GM21447 (cell line): Measurements from ENCODE around the gene GRAMD1A.
"Not testable (repeated sequence)": the region's sequence is repeated elsewhere in the genome, so short reads cannot be mapped to it uniquely, and the experiment has no call there.

ENCODE experiments used
- ATAC-seq: cut with Tn5 transposase; IDR thresholded peaks from one replicate; pipeline ENCODE4 v1.9.1; 2021; ENCODE audit not compliant: unreplicated experiment

GRAMD1A gene

DNA sequence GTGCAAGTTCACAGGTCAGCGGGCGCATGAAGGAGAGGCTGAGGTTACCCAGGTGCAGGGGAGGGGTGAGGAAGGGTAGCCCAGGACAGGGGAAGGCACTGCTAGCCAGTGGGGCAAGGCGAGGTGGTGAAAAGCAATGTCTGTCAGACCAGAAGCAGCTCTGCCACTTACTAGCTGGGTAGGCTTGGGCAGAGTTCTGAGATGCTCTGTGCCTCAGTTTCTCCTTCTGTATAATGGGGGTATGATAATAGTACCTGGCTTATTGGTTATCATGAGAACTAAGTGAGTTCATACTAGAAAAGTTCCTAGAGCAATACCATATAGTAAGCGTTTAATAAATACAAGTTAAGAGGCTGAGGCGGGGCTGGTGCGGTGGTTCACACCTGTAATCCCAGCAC, 15.8 kb downstream of the GRAMD1A start:
- ATAC-seq: no peak

DNA sequence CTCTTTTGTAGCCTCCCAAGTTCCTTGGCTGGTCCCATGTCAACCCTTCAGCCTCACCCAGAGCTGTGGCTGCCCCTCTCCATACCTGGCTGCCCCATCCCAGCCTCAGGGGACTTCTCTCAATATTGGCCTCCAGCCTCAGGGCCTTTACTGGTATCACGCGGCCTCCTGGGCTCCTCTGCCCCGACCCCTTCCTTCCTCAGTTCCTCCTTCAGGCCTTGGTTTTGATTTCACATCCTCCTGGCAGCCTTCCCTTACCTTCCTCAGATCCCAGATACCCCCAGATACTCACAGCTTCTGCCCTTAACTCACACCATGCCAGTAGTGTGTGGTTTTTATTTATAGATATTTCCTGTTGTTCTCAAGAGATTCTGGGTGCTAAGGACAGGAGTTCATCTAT, 17.4 kb downstream of the GRAMD1A start:
- no peak for ATAC-seq

DNA sequence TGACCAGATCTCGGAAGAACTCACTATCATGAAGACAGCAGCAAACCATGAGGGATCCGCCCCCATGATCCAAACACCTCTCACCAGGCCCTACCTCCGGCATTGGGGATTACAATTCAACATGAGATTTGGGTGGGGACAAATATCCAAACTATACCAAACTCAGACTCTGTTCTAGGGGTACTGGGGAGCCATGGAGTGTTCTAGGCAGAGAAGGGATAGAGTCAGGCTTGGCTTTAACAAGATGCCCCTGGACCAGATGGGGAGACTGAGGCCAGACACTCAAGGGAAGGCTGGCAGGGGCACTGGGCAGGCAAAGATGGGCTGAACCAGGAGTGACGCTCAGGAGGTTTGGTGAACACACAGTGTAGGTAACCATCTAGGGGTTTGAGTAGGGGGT, 18.3 kb downstream of the GRAMD1A start:
- ATAC-seq: no peak

DNA sequence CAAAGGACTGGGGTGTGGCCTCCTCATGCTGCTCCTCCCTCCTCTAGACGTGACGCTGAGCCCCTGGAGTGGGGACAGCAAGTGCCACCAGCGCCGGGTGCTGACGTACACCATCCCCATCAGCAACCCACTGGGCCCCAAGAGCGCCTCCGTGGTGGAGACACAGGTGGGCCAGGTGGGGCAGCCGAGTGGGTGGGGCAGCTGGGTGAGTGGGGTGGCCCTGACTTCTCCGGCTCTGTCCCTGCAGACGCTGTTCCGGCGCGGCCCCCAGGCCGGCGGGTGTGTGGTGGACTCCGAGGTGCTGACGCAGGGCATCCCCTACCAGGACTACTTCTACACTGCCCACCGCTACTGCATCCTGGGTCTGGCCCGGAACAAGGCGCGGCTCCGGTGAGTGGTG, 19.0 kb downstream of the GRAMD1A start:
- ATAC-seq: no peak

DNA sequence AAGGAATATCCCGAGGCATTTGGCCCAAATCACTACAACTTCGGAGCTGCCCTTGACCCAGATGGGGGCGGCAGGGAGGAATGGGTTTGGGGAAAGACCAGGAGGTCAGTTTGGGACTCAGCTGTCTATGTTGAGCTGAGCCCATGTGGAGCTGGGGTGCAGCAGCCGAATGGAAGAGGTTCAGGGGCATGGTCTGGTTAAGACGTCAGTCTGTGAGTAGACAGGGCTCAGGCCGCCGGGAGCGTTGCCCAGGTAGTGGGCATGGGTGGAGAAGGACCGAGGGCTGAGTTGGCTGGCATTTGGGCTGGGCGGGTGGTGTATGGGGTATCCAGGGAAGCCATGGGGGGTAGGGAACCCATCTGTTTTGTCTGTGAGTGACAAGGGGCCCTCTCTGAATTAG, 20.9 kb downstream of the GRAMD1A start:
- ATAC-seq: no peak

DNA sequence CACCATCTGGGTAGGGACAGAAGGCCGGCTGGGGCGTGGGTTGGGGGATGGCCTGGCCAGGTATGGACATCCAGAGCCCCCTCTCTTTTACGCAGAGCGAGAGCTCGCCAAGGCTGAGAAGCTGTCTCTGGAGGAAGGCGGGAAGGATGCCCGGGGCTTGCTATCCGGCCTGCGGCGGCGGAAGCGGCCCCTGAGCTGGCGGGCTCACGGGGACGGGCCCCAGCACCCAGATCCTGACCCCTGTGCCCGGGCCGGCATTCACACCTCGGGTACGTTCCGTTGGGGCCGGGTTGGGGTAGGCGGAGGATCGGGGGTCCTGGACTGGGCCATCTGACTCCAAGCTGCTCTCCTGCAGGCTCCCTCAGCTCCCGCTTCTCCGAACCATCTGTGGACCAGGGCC, 21.5 kb downstream of the GRAMD1A start:
- no peak for ATAC-seq

DNA sequence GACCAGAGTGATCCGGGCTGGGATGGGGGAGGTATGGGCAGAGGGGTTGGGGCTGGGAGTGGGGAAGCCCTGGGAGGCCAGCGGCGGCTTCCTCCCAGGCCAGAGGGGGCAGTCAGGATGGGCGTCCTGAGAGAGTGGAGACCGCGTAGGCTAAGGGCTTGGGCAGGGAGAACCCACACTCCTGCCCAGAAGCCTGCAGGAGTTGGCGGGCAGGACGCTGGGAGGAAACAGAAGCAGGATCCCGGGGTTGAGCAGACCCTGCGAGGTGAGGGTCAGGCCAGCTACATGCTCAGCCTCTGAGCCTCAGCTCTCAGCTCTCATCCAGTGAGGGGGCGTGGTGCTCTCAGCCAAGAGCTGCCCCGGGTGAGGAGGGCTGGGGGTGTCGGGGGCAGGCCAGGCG, 22.3 kb downstream of the GRAMD1A start:
- ATAC-seq: no peak

DNA sequence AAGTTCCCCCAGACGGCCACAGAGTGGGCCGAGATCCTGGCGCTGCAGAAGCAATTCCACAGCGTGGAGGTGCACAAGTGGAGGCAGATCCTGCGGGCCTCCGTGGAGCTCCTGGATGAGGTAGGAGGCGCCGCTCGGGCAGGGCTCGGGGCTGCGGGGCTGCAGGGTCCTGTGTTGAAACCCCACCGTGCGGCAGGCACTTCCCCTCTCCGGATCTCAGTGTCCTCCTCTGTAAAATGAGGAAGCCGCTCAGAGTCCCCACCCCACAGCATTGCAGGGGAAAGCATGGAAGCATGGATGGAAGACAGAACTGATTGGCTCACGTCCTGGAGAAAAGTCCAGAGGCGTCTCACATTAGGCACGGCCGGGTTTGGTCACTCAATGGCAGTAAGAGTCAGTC, 23.3 kb downstream of the GRAMD1A start:
- ATAC-seq: no peak

DNA sequence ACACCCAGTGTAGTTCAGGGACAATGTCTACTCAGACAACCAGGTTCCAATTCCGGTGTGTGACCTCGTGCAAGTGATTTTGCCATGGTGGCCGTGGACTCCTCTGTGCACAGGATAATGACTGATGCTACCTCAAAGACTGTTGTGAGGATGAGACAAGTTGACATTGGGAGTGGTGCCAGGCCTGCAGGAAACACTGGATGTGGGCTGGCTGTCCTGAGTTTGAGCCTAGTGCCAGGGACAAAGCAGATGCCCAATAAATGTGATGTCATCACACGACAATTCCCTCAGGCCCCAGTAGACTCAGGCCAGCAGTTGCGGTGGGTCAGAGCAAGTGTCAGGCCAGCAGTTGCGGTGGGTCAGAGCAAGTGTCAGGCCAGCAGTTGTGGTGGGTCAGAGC, 24.0 kb downstream of the GRAMD1A start:
- ATAC-seq: no peak

DNA sequence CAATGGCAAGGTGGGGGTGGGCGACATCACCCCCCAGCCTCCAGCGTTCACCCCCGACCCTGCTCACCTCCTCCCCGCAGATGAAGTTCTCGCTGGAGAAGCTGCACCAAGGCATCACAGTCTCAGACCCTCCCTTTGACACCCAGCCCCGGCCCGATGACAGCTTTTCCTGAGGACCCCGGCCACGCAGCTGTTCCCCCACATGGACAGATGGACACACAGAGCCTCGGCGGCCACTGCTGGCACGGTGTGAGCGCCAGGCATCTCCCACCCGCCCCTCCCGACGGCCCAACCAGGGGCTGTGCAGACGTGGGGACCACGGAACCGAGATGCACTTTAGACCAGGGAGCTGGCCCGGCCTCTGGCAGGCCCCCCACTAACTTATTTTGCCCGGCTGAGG, 25.8 kb downstream of the GRAMD1A start:
- ATAC-seq: no peak

DNA sequence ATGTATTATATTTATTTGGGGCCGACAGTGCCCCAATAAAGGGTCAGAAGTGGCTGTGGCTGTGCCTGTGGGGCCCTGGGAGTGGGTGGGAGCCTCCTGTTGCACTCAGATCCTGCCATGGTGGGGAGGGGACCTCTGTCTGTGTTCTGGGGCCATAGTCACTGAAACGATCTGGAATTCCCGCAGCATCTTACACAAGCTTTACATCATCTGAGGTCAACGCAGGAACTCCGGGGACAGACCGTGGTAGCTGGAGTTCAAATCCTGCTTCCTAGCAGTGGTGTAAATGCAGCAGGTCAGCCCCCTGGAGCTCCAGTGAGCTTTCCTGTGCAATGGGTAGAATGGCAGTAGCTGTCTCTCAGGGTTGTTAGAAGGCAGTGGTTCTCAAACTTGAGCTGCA, 26.3 kb downstream of the GRAMD1A start:
- ATAC-seq: no peak

DNA sequence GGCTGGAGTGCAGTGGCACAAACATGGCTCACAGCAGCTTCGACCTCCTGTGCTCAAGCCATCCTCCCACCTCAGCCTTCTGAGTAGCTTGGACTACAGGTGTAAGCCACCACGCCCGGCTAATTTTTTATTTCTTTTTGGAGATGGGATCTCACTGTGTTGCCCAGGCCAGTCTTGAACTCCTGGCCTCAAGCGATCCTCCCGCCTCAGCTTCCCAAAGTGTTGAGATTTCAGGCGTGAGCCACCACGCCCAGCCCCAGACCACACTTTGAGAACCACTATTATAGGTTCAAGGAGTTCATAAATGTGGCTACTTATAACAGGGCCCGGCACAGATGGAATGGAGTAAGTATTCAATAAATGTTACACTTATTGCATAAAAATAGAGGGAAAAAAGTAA, 26.9 kb downstream of the GRAMD1A start:
- no peak for ATAC-seq

DNA sequence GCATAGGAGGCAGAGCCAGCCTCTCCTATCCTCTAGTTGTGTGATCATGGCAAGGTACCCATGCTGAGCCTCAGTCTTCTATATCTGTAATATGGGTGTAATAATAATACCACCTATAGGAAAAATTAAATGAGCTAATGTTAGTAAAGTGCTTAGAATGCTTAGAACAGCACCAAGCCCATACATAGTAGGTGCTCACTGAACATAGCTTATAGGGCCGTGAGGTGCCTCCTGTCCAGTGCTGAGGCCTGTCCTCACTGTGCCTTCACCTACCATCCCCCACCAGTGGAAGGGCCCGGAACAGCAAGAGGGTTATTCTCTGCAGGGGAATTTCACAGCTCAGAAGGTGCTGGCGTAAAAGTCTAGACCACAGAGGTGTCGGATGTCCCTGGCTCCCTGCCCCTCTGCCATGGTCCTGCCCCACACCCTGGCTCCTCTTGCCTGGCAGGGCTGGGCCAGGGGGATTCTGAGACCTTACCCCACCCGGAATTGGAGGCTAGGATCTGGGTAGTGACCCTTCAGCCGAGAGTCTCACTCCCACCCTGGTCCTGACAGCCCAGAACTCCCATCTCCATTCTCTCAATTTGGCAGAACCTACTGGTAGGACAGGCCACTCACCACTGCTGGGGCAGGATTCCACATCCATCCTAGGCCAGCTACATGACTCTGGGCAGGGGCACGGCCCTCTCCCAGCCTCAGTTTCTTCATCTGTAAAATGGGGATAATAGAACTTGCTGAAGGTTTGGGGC, 27.9 kb downstream of the GRAMD1A start:
- ATAC-seq: no peak

DNA sequence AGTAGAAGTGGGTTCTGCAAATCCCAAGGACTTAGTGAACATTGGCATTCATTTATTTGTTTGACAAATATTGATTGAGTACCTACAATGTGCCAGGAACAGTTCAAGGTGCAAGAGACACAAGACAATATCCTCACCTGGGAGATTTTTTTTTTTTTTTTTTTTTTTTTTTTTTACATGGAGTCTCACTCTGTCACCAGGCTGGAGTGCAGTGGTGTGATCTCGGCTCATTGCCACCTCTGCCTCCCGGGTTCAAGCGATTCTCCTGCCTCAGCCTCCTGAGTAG, 28.4 kb downstream of the GRAMD1A start:
- not testable (repeated sequence) for ATAC-seq

DNA sequence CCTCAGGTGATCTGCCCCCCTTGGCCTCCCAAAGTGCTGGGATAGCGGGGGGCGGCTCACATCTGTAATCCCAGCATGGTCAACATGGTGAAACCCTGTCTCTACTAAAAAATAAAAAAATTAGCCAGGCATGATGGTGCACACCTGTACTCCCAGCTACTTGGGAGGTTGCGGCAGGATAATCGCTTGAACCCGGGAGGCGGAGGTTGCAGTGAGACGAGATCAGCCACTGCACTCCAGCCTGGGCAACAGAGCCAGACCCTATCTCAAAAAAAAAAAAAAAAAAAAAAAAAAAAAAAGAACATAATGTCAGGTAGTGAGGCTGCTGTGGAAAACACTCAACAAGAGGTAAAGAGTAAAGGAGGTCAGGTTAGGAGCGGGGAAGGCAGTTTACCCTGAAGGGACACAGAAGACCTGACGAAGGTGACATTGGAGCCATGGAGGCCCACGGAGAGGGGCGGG, 29.2 kb downstream of the GRAMD1A start:
- not testable (repeated sequence) for ATAC-seq

DNA sequence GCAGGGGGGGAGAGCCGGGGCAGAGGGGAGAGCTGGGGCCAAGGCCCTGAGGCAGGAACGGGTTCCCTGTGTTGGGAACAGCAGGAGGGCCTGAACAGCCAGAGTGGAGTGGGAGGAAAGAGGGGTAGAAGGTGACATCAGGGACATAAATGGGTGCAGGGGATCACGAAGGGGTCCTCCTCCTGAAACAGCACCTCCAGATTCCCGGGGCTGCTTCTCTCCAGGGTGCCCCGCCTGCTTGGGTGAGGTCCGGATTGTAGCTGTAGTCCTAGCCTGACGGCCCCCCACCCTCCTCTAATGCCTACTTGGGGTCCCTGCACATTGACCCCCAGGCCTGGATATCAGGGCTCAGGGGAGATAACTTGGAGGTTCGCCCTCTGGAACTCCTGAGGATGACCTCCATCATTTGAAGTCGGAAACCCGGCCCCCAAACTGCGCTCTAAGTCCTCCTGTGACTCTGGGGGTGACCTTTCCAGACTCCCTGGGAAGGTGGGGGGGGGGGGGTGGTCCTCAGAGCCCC, 29.7 kb downstream of the GRAMD1A start:
- no peak for ATAC-seq

DNA sequence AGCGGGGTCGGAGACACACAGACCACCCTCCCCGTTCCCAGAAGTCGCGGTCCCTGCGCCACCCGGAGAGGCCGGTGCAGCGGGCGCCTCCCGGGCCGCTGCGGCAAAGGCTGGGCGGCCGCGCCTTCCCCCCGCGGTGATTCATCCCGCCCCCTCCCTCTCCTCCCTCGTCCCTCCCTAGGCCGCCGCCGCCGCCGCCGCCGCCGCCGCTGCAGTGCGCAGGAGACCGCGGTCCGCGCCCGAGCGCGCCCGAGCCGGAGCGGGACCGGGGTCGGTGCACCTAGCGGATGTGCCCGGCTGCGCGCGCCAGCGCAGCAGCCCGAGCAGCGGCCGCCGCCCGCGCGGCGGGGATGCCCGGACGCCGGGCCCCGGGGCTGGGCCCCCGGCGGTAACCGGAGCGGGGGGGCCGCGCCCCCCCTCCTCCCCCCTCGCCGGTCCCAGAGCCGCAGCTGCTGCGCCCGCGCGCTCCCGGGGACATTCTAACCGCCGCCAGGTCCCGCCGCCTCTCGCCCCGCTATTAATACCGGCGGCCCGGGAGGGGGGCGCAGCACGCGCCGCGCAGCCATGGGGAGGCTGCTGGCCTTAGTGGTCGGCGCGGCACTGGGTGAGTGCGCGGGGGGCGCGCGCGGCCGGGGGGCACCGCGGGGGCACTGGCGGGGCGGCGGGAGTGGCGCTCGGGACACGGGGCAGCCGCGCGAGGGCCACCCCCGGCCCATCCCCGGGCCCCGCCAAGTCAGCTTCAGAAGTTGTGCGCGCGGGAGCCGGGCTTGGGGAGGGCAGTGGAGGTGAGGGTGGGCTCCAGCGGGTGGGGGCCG, 30.3 kb downstream of the GRAMD1A start, which contains the start of gene SCN1B:
TSS of gene SCN1B (plus strand) at position 214 of the 815 bp plus-strand sequence. CDS start at position 565, 351 bp downstream.
- ATAC-seq: no peak

DNA sequence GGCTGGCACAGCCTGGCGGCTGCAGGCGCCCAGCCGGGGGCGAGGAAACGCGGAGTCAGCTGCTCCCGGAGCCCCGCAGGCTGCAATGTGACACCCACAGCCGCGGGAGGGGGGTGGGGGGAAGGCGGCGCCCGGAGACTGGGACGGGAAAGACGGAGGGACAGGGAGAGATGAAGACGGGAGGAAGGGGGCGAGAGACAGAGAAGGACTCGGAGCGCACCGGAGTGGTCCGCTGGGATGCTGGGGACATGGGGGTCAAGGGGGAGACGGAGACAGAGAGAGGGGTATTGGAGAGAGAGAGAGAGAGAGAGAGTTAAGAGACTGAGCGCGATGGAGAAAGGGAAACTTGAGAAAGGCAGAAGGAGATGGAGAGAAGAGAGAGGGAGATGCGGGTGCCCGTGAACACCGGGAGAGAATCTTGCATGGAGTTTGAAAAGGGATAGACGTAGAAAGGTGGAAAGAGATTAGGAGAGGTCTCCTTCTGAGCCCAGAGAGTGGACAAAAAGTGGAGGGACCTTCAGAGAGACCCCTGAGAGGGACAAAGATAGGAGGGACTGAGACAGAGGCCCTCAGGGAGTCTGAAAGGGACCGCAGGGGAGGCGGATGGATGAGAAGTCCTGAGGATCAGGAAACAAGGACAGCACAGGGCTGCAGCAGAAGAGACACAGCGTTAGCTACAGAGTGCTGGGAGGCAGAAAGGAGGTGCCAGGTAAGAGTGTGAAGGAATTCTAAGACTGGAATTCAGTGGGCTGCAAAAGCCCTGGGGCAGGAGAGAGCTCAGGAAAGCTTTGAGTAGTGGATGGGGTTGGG, 31.2 kb downstream of the GRAMD1A start:
- no peak for ATAC-seq

DNA sequence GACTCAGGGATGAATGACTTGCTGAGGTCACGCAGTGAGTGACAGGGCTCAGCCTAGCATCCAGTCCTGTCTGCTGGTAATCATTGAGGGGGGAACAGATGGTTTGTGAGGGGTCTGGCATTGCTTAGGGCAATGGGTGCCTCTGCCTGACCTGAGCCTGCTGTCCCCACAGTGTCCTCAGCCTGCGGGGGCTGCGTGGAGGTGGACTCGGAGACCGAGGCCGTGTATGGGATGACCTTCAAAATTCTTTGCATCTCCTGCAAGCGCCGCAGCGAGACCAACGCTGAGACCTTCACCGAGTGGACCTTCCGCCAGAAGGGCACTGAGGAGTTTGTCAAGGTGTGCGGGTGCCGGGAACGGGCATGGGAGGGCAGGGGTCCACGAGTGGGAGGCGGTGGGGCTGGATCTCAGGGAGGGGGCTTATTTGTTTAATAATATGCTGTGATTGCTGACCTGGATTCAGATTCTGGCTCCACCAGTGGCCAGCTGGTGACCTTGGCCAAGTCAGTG, 32.3 kb downstream of the GRAMD1A start:
- no peak for ATAC-seq

DNA sequence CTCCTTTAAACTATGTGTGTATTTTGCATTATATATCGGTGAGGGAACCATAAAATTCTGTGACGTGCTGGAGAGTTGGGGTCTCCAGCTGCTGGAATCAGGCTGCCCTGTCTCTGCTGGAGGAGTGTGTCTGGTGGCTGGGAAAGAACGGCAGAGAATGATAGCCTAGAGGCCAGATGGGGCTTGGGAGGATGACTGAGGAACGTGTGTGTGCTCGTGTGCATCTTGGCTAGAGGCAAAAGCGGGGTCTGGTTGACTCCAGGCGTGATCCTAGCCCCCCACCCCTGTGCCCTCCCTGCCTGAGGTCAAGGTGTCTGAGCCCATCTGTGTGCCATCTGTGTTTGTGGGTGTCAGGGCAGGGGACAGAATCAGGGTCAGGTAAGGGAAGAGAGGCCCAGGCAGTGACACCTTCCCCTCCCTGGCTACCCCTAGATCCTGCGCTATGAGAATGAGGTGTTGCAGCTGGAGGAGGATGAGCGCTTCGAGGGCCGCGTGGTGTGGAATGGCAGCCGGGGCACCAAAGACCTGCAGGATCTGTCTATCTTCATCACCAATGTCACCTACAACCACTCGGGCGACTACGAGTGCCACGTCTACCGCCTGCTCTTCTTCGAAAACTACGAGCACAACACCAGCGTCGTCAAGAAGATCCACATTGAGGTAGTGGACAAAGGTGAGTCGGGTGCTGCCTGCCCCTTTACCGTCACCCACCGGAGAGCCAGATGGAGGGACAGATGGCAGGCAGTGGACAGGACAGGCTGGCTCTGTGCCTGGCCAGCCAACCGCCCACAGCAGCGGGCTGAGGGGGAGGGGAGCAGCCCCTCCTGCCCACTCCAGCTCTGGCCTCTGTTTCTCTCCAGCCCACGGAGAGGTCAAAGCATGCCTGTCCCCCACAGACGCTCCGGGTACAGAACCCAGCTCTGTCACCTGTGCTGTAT, 33.2 kb downstream of the GRAMD1A start:
- ATAC-seq: no peak
